GM13976 (cell line): ENCODE data around the gene GSN.

ENCODE experiments used
- DNase-seq: peaks from one replicate; pipeline ENCODE4 v3.0.0; 2012; ENCODE audit warnings: low spot score
- CTCF ChIP-seq: IDR thresholded peaks from 2 replicates; pipeline ENCODE4 v1.5.1; 2012; ENCODE audit warnings: borderline replicate concordance, mild to moderate bottlenecking; ENCODE audit not compliant: insufficient read depth; ENCODE audit errors: extremely low read depth, missing control alignments, control extremely low read depth
- in situ Hi-C: fragments of 300-500 bp; cut with MboI; formaldehyde crosslinking; loops from one replicate; pipeline ENCODE4 v1.12.0; 2022; ENCODE audit warnings: low sequenced_read_pairs, mixed read lengths, inconsistent platforms; ENCODE audit not compliant: unreplicated experiment

GSN gene

GRCh38 chr9:121333950-121334773 lies 66.2 kb downstream of the GSN start:
- DNase-seq: no peak
- no peak for TF ChIP-seq CTCF
- in situ Hi-C loops: no loop called here

- TF ChIP-seq CTCF: no peak
Measured at GRCh38 chr9:121336665-121337064, 68.7 kb downstream of the GSN start.

GRCh38 chr9:121339437-121339836 lies 71.5 kb downstream of the GSN start:
- TF ChIP-seq CTCF: no peak
- DNase-seq: no peak
- in situ Hi-C loops: no loop called here

More at GRCh38 chr9:121336665-121337064, 68.7 kb downstream of the GSN start:
- in situ Hi-C loops: no loop called here
- no peak for DNase-seq

- in situ Hi-C loops: no loop called here
- DNase-seq: peak; percentile 70
- TF ChIP-seq CTCF: no peak
Measured at GRCh38 chr9:121340676-121341392, 72.9 kb downstream of the GSN start.

GRCh38 chr9:121344184-121344583 lies 76.2 kb downstream of the GSN start:
- in situ Hi-C loops: no loop called here
- no peak for DNase-seq
- TF ChIP-seq CTCF: no peak

GRCh38 chr9:121345070-121345469 lies 77.1 kb downstream of the GSN start:
- no peak for TF ChIP-seq CTCF
- no peak for DNase-seq
- in situ Hi-C loops: no loop called here
